Activated CD8-positive, alpha-beta memory T cell treated with anti-CD3 and anti-CD28 coated beads, Interleukin-2, amount 50 U/mL, for 24 hours (primary cell): ENCODE measurements around the gene FCRL2.

Experiments used
- DNase-seq: peaks from one replicate; pipeline ENCODE4 v3.0.0-alpha.2; 2020; ENCODE audit errors: extremely low read depth

FCRL2 gene

GRCh38 chr1:157776971-157777391, at the start of gene FCRL2:
TSS of gene FCRL2 (minus strand) at chr1:157777132. CDS start at chr1:157777073, 59 bp downstream.
- DNase-seq: no peak

GRCh38 chr1:157820299-157820698, 43.4 kb upstream of the FCRL2 start:
- DNase-seq: no peak

- no peak for DNase-seq
Measured at GRCh38 chr1:157819896-157820295, 43.0 kb upstream of the FCRL2 start, which contains the start of gene FCRL1. TSS of gene FCRL1 (minus strand) at chr1:157820120. CDS start at chr1:157820037, 83 bp downstream.

GRCh38 chr1:157819215-157819614, 42.3 kb upstream of the FCRL2 start:
- DNase-seq: no peak

GRCh38 chr1:157813269-157813668, 36.3 kb upstream of the FCRL2 start:
- DNase-seq: no peak

- no peak for DNase-seq
Measured at GRCh38 chr1:157806431-157807149, 29.7 kb upstream of the FCRL2 start.

- no peak for DNase-seq
Measured at GRCh38 chr1:157803851-157804250, 26.9 kb upstream of the FCRL2 start.

- no peak for DNase-seq
Measured at GRCh38 chr1:157799996-157800395, 23.1 kb upstream of the FCRL2 start.

GRCh38 chr1:157798211-157798610, 21.3 kb upstream of the FCRL2 start:
- no peak for DNase-seq

- DNase-seq: no peak
Measured at GRCh38 chr1:157785248-157785647, 8.3 kb upstream of the FCRL2 start.

- no peak for DNase-seq
Measured at GRCh38 chr1:157784801-157785200, 7.9 kb upstream of the FCRL2 start.

GRCh38 chr1:157782931-157783330, 6.0 kb upstream of the FCRL2 start:
- no peak for DNase-seq

- DNase-seq: no peak
Measured at GRCh38 chr1:157781048-157781447, 4.1 kb upstream of the FCRL2 start.

- no peak for DNase-seq
Measured at GRCh38 chr1:157775101-157775870, 1.6 kb downstream of the FCRL2 start.

- no peak for DNase-seq
Measured at GRCh38 chr1:157774412-157774811, 2.5 kb downstream of the FCRL2 start.

- DNase-seq: no peak
Measured at GRCh38 chr1:157773493-157774350, 3.2 kb downstream of the FCRL2 start.

GRCh38 chr1:157771661-157772425, 5.1 kb downstream of the FCRL2 start:
- DNase-seq: no peak

- DNase-seq: no peak
Measured at GRCh38 chr1:157770442-157771043, 6.4 kb downstream of the FCRL2 start.

- DNase-seq: no peak
Measured at GRCh38 chr1:157766792-157767191, 10.1 kb downstream of the FCRL2 start.

GRCh38 chr1:157758018-157758417, 18.9 kb downstream of the FCRL2 start:
- no peak for DNase-seq

- no peak for DNase-seq
Measured at GRCh38 chr1:157753611-157754010, 23.3 kb downstream of the FCRL2 start.
